Measurements from ENCODE around the gene PRRX2.
"Not testable (repeated sequence)": the region's sequence is repeated elsewhere in the genome, so short reads cannot be mapped to it uniquely, and the experiment has no call there.

The PRRX2 gene

DNA sequence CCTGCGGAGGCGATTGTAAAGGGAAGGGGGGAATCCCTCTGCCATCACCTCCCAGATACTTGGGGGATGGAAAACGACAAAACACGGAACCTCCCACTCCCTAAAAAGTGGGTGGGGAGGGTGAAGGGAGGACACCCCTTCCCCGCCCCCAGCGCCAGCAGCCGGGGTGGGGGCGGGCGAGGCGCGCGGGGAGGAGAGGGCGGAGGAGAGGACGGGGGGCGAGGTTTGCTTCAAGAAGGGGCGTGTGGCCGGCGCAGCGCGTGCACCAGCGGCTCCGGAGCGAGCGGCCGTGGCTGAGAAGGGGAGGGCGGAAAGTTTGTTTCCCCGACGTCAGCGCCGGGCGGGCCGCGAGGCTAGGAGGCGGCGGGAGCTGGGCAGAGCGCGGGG is at the start of gene PRRX2:
Gene PRRX2, plus strand, starts transcription at position 259 of the 387 bp plus-strand sequence. CDS start 221 bp downstream, outside the sequence.
- DNase-seq, result no peak

GRCh38 chr9:129617167-129617566 is 48.3 kb upstream of the PRRX2 start:
- no peak for DNase-seq

- DNase-seq, result no peak
Measured at GRCh38 chr9:129619787-129620668, 45.4 kb upstream of the PRRX2 start.

DNA sequence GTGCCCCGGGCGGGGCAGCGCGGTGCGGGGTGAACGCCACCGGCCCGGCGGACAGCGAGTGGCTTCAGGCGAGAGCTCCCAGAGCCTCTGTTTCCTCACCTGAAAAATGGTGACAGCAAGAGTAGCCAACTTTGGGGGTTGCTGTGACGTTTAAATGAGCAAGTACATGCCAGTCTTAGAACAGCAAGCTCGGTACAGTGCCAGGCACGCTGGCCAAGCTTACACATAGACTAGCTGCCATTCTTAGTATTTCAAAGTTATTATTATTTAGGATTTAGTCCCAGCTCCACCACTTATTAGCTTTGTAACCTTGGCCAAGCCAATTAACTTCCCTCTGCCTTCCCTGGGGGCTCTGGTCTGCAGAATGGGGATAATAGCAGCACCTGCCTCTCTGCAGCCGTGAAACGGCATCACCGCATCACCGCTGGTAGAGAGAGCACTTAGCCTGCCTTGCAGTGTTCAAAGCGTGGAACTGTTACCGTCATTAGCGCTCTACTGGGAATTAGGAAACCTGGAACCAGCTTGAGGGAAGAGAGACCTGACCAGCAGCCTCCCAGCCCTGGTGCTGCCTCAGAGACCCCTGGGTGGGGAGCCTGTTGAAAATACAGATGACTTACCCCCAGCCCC is 44.7 kb upstream of the PRRX2 start, which contains the start of gene C9orf50:
Gene C9orf50, minus strand, starts transcription at position 433 of the 627 bp plus-strand sequence. CDS start 527 bp downstream, outside the sequence.
- no peak for DNase-seq

DNA sequence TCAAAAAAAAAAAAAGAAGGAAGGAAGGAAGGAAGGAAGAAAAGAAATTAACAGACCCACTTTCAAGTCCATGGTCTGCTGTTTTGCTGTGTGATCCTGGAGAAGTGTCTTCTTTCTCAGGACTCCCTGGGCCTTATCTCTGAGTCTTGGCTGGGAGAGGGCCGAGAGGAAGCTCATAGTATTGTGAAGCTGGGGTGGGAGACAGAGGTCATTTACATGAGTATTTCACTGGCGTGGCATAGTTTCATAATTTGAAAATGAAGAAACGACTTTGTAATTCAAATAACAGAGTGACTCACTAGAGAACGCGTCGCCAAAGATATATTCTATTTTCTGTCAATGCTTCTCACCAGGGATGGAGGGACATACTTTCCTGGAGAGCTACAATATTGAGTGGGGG is 42.1 kb upstream of the PRRX2 start:
- no peak for DNase-seq

DNA sequence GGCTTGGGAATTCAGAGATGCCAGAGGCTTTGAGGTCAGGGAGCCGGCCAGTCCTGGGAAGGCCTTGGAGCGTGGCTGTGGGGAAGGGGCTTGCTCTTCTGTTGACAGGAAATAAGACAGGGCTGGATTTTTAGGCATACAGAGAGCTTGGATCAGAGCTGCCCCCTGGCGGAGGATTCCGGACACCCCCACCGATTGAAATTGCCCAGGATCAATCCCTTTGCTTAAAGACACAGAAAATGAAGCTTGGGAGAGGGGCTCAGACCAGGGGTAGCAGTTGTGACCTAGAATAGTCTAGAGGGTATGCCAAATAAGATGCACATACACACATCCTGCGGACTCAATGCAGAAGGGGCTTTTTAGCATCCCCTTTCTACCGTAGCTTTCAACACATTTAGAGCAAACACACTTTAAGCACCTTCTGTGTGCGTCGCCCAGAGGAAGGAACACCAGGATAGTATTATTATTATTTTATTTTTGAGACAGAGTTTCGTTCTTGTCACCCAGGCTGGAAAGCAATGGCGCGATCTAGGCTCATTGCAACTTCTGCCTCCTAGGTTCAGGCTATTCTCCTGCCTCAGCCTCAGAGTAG is 41.2 kb upstream of the PRRX2 start:
- no peak for DNase-seq

- DNase-seq, result no peak
Measured at GRCh38 chr9:129624947-129625346, 40.5 kb upstream of the PRRX2 start.

DNA sequence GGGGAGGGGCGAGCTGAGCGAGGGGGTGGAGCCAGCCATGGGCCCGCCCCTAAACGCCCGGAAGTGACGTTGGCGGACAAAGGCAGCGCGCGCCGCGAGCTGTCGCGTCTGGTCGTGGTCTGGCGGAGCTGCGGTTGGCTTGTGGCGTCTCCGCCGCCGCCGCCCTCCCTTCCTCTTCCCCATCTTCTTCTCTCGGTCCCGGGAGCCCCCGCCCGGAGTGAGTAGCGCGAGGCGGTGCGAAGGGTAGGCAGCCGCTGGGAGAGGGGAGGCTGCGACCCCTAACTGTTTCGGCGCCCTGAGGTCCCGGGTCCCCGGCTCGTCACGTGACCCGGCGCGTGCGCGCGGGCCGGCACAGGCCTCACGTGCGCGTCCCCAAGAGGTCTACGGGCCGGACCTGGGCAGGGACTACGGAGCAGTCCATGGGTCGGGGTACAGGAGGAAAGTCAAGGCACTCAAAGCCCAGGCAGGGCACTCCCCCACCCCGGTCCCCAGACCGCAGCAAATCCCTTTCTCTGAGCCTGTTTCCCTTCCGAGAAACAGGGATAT is 39.3 kb upstream of the PRRX2 start, which contains the start of gene NTMT1:
Gene NTMT1, plus strand, starts transcription at position 85 of the 546 bp plus-strand sequence. CDS start 6,541 bp downstream, outside the sequence.
- DNase-seq, result peak; percentile 46

GRCh38 chr9:129626625-129627284 is 38.7 kb upstream of the PRRX2 start:
- no peak for DNase-seq

DNA sequence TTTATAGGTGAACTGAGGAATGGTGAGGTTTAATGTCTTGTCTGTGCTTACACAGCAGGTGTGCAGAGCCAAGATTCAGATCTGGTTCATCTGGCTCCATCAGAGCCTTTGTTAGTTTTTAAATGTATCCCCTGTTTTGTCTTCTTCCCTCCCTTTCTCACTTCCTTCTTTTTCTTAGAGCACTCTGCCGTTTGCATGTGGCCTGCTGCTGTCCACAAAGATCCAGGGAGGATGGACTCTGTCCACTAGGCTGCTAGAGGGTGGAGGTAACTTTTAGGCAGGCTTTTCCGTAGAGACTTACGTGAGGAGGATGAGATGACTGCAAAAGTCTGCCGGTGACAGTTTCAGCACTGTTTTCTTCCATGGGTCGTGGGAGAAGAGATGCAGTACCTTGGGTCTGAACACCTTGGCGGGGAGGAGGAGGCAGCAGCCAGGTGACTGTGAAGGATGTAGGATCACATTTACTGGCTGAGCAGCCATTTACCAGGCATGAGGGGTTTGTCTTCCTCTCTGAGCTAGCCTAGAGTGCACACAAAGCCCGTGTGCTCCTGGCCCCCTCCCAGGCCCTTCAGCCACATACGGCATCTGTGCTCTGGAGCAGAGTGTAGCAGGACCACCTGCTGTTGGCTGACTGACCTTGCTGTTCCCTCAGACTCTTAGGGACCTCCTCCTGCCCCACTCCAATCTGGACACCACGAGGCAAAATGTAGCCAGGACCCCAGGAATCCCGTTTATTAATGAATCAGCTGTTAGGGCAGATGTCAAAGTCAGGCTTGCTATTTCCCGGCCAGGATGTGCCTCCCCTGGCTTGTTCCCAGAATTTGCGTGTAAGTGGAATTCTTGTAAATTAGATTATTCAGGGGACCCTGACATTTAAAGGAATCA is 37.6 kb upstream of the PRRX2 start:
- no peak for DNase-seq

- no peak for DNase-seq
Measured at GRCh38 chr9:129628709-129629108, 36.7 kb upstream of the PRRX2 start.

- no peak for DNase-seq
Measured at GRCh38 chr9:129629251-129629820, 36.1 kb upstream of the PRRX2 start.

- no peak for DNase-seq
Measured at GRCh38 chr9:129630967-129631673, 34.3 kb upstream of the PRRX2 start.

DNA sequence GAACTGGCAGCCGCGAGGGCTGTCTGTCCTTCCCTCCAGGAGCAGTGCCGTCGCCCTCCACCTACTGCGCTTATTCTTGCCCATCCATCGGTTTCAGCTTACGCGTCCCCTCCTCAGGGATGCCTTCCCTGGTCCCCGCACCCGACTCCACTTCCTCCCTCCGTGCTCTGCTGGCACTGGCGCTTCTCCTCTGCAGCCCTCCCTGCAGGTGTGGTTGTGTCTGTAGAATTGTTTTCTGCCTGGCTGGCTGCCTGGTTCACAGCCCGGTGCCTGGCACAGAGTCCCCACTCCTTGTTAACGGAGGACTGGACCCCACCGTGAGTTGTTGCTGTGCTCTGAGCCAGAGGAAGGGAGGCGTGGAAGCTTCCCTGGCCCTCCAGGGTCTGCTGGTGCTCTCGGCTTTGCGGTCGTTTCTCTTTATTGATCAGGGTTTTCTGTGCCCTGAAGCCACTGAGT is 33.7 kb upstream of the PRRX2 start:
- no peak for DNase-seq

- DNase-seq, result no peak
Measured at GRCh38 chr9:129632460-129632859, 33.0 kb upstream of the PRRX2 start.

GRCh38 chr9:129633207-129633606 is 32.2 kb upstream of the PRRX2 start:
- no peak for DNase-seq

DNA sequence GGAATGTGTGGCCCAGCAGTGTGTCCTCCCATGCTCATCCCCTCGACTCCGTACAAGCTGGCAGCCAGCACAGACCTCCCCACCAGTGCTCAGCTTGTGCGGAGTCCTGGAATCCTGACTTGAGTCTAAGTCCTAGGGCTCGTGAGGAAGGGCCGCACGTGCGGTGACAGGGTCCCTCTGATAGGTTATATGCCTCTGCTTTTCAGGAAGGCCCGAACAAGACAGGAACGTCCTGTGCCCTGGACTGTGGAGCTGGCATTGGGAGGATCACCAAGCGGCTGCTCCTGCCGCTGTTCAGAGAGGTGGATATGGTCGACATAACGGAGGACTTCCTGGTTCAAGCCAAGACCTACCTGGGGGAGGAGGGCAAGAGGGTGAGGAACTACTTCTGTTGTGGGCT is 31.6 kb upstream of the PRRX2 start:
- DNase-seq, result no peak

DNA sequence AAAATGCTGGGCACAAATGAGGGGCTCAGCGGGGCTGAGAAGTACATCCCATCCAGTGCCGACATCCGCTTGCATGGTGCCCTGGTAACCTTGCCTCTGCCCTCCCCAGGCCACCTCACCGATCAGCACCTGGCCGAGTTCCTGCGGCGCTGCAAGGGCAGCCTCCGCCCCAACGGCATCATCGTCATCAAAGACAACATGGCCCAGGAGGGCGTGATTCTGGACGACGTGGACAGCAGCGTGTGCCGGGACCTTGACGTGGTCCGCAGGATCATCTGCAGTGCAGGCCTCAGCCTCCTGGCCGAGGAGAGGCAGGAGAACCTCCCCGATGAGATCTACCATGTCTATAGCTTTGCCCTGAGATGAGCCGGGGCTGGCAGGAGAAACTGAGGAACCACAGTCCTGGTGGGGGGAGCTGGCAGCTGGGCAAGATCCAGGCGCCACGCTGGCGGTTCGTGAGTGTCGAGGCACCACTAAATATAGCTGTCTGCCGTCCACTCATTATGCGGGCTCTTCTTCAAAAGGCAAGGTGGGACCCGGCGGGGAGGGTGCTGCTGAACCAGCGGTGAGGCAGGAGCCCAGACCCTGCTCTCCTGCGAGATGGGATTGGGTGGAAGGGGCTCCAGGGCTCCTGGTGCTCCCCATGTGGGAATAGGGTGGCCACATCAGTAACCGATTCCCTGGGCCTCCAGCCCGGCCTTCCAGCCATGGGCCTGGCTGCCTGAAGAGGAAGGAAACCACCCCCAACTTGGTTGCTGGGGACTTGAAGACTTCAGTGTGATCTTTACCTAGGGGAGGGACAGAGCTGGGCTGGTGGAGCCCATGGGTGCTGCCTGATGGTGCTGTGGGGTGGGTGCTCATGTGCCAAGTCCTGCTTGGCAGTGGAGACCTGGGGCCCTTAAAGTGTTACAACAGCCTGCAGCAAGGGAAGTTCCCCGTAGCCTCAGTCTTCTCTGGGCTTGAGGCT is 30.1 kb upstream of the PRRX2 start:
- no peak for DNase-seq

GRCh38 chr9:129636343-129636742 is 29.1 kb upstream of the PRRX2 start:
- DNase-seq, result not testable (repeated sequence)
